Endothelial cell of umbilical vein (primary cell): ENCODE results near the gene PLD1. TPM values are rescaled to one million over a fixed set of nuclear protein-coding genes. Genes with fewer than 3 reads are reported as not detected.

Experiments used
- BruUV-seq: library from RNA; stranded (reverse); fragments of 400-500 nt; replicated peaks from 2 replicates; lab custom pipeline; 2021; lab: Mats Ljungman, UMichigan
- CTCF ChIA-PET: fragments of 300-600, 350-600 bp; sonication (Branson Sonifier 250); formaldehyde crosslinking; loops from one replicate; lab custom pipeline; 2021; ENCODE audit warnings: antibody characterized with exemption, inconsistent platforms; lab: Charles Lee
- POLR2A ChIA-PET: fragments of 300-600, 350-600 bp; sonication (Branson Sonifier 250); formaldehyde crosslinking; loops from one replicate; lab custom pipeline; 2021; ENCODE audit warnings: antibody characterized with exemption, inconsistent platforms; lab: Charles Lee
- DNase-seq: peaks from one replicate; pipeline ENCODE4 v3.0.0-alpha.2; 2011; ENCODE audit warnings: low read depth, low spot score
- FAIRE-seq: peaks from 2 replicates; lab custom pipeline; 2011; peaks lifted over from hg19 to GRCh38; lab: Jason Lieb, UNC
- H2AFZ ChIP-seq: 2 replicates; pipeline ENCODE4 v1.6.0; 2012; ENCODE audit warnings: low read depth, low read length, control low read depth, inconsistent platforms
- H3K27ac ChIP-seq: 2 replicates; pipeline ENCODE4 v1.5.1; 2011; ENCODE audit warnings: low read depth, mild to moderate bottlenecking, control low read depth, low read length, moderate library complexity; ENCODE audit not compliant: insufficient read depth
- H3K27me3 ChIP-seq, 2 experiments: 2 replicates each; pipeline versions ENCODE4 v1.6.0 to v1.6.1; 2011; ENCODE audit warnings: low read length in 2 of 2, mixed read lengths in 1 of 2; ENCODE audit not compliant: control insufficient read depth in 2 of 2, insufficient read depth in 2 of 2
- H3K36me3 ChIP-seq, 2 experiments: 2 replicates in 1 of 2; 3 replicates in 1 of 2; pipeline ENCODE4 v1.5.1; 2011; ENCODE audit warnings: low read length in 2 of 2, mild to moderate bottlenecking in 1 of 2, moderate library complexity in 1 of 2; ENCODE audit not compliant: control insufficient read depth in 2 of 2, insufficient read depth in 2 of 2; ENCODE audit errors: extremely low read depth in 1 of 2
- H3K4me1 ChIP-seq: 3 replicates; pipeline ENCODE4 v1.5.1; 2011; ENCODE audit warnings: mild to moderate bottlenecking, low read length; ENCODE audit not compliant: control insufficient read depth, insufficient read depth; ENCODE audit errors: extremely low read depth
- H3K4me2 ChIP-seq: 2 replicates; pipeline ENCODE4 v1.6.1; 2011; ENCODE audit warnings: low read length, control low read depth, mixed read lengths; ENCODE audit not compliant: insufficient read depth
- H3K4me3 ChIP-seq, 3 experiments: fragments of 200-600 bp in 1 of 3; sonication (generic), shearing (Covaris generic) in 1 of 3; replicated peaks in 1 of 3; 2 replicates each; pipeline ENCODE4 v1.5.1; 2011 to 2016; ENCODE audit warnings: control low read depth in 3 of 3, low read length in 3 of 3, mild to moderate bottlenecking in 2 of 3, inconsistent platforms in 1 of 3, low read depth in 1 of 3, moderate library complexity in 1 of 3; ENCODE audit not compliant: insufficient read depth in 1 of 3
- H3K79me2 ChIP-seq: 2 replicates; pipeline ENCODE4 v1.6.0; 2012; ENCODE audit warnings: low read length, inconsistent platforms; ENCODE audit not compliant: control insufficient read depth, insufficient read depth
- H3K9ac ChIP-seq: replicated peaks from 2 replicates; pipeline ENCODE3; 2011; ENCODE audit warnings: low read length, control low read depth; ENCODE audit not compliant: insufficient read depth; ENCODE audit errors: extremely low read depth
- H3K9me1 ChIP-seq: replicated peaks from 3 replicates; pipeline ENCODE4 v1.6.0; 2011; ENCODE audit warnings: mild to moderate bottlenecking, low read length; ENCODE audit not compliant: control insufficient read depth, insufficient read depth; ENCODE audit errors: extremely low read depth
- H3K9me3 ChIP-seq: replicated peaks from 2 replicates; pipeline ENCODE4 v1.5.1; 2012; ENCODE audit warnings: low read length, inconsistent platforms; ENCODE audit not compliant: control insufficient read depth, insufficient read depth
- H4K20me1 ChIP-seq: replicated peaks from 2 replicates; pipeline ENCODE3; 2011; ENCODE audit warnings: mild to moderate bottlenecking, low read length; ENCODE audit not compliant: control insufficient read depth, insufficient read depth; ENCODE audit errors: extremely low read depth
- EZH2 ChIP-seq: IDR thresholded peaks from 2 replicates; pipeline ENCODE4 v1.6.1; 2012; ENCODE audit warnings: borderline replicate concordance, low read depth, mild to moderate bottlenecking, moderate library complexity, low read length, inconsistent platforms; ENCODE audit not compliant: severe bottlenecking
- FOS ChIP-seq: IDR thresholded peaks from 2 replicates; pipeline ENCODE4 v1.6.1; 2011; ENCODE audit warnings: mild to moderate bottlenecking, low read length, moderate library complexity, borderline replicate concordance; ENCODE audit not compliant: insufficient read depth
- GATA2 ChIP-seq: IDR thresholded peaks from 2 replicates; pipeline ENCODE4 v1.7.0; 2011; ENCODE audit warnings: low read depth, mild to moderate bottlenecking, moderate library complexity, mixed read lengths, low read length; ENCODE audit not compliant: insufficient read length, insufficient read depth
- JUN ChIP-seq: IDR thresholded peaks from 2 replicates; pipeline ENCODE4 v1.6.1; 2011; ENCODE audit warnings: borderline replicate concordance, low read depth; ENCODE audit not compliant: insufficient read length, insufficient read depth
- MYC ChIP-seq: IDR thresholded peaks from one replicate; pipeline ENCODE4 v1.6.1; 2011; ENCODE audit warnings: mild to moderate bottlenecking, low read depth, low read length
- POLR2A ChIP-seq: IDR thresholded peaks from 2 replicates; pipeline ENCODE4 v1.6.1; 2012; ENCODE audit warnings: low read depth, mild to moderate bottlenecking, control low read depth, low read length
- POLR2AphosphoS5 ChIP-seq: IDR thresholded peaks from 2 replicates; pipeline ENCODE4 v1.6.1; 2012; ENCODE audit warnings: low read depth, mild to moderate bottlenecking, control low read depth, low read length, moderate library complexity; ENCODE audit not compliant: insufficient read depth
- dilution Hi-C: fragments of 300-500 bp; cut with MboI; formaldehyde crosslinking; loops from one replicate; pipeline ENCODE4 v1.15.0; 2019; ENCODE audit warnings: low sequenced_read_pairs; ENCODE audit not compliant: extremely low pct_ligation_motif_present
- intact Hi-C: fragments of 100-400 bp; cut with micrococcal nuclease; formaldehyde crosslinking; loops from one replicate; pipeline ENCODE4 v1.10.0; 2022
- polyA plus RNA-seq, 4 experiments: library from polyadenylated mRNA; depleted of rRNA in 3 of 4; stranded (reverse) in 3 of 4; unstranded in 1 of 4; fragments of >200 nt; gene quantifications; 2 replicates each; pipeline versions ENCODE4 v1.2.1 to v1.2.3, GENCODE V29; 2011 to 2012; ENCODE audit warnings: missing spikeins in 1 of 4
- total RNA-seq: library from RNA; stranded (reverse); gene quantifications from 2 replicates; pipeline ENCODE4 v1.2.3, GENCODE V29; 2021
- TF ChIP-seq, protein P1 (sequence below): IDR thresholded peaks from 2 replicates; pipeline ENCODE4 v1.6.1; 2011; ENCODE audit not compliant: insufficient read depth, insufficient read length
- TF ChIP-seq, protein P2 (sequence below), 2 donors: IDR thresholded peaks; 1 replicate in 1 of 2; 2 replicates in 1 of 2; pipeline ENCODE4 v1.5.1; 2011; ENCODE audit warnings: low read length in 2 of 2, mild to moderate bottlenecking in 2 of 2, moderate library complexity in 2 of 2, control low read depth in 1 of 2, inconsistent platforms in 1 of 2, low read depth in 1 of 2; ENCODE audit not compliant: insufficient read depth in 1 of 2; ENCODE audit errors: extremely low read depth in 1 of 2

PLD1 gene
- total and polyA plus RNA-seq, 2 donors (not counting 3 experiments of a cell fraction or from before 2014, with no cell fraction given) = 42.0 to 108 TPM

GRCh38 chr3:171671709-171672108 lies 138.6 kb downstream of the PLD1 start:
- H3K4me3 ChIP-seq = no peak overlapping the region
- no peak overlapping the region for H3K9ac ChIP-seq
- no peaks in the 10 kb centered on the region for H3K79me2 ChIP-seq
- H3K9me3 ChIP-seq = no peaks in the 10 kb centered on the region
- no peaks in the 10 kb centered on the region for H4K20me1 ChIP-seq
- H2AFZ ChIP-seq = no peak overlapping the region
- dilution Hi-C loops = no loop called here
- H3K9me1 ChIP-seq = no peaks in the 10 kb centered on the region
- no peaks in the 10 kb centered on the region for H3K4me1 ChIP-seq
- no peak overlapping the region for H3K4me2 ChIP-seq
- peaks cover 10 to 25% of the 10 kb centered on the region in 2 experiments for H3K36me3 ChIP-seq
- intact Hi-C loops = no loop called here
- CTCF ChIA-PET = no interaction called here
- no peak for DNase-seq
- no peak for FAIRE-seq
- no peaks in the 10 kb centered on the region for H3K27me3 ChIP-seq
- no TSS peak for BruUV-seq
- H3K27ac ChIP-seq = no peak overlapping the region
- TF ChIP-seq POLR2A (no peak), MYC (no peak), FOS (no peak)
- TF ChIP-seq, protein P1, sequence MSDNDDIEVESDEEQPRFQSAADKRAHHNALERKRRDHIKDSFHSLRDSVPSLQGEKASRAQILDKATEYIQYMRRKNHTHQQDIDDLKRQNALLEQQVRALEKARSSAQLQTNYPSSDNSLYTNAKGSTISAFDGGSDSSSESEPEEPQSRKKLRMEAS = no peak
- TF ChIP-seq, protein P2, sequence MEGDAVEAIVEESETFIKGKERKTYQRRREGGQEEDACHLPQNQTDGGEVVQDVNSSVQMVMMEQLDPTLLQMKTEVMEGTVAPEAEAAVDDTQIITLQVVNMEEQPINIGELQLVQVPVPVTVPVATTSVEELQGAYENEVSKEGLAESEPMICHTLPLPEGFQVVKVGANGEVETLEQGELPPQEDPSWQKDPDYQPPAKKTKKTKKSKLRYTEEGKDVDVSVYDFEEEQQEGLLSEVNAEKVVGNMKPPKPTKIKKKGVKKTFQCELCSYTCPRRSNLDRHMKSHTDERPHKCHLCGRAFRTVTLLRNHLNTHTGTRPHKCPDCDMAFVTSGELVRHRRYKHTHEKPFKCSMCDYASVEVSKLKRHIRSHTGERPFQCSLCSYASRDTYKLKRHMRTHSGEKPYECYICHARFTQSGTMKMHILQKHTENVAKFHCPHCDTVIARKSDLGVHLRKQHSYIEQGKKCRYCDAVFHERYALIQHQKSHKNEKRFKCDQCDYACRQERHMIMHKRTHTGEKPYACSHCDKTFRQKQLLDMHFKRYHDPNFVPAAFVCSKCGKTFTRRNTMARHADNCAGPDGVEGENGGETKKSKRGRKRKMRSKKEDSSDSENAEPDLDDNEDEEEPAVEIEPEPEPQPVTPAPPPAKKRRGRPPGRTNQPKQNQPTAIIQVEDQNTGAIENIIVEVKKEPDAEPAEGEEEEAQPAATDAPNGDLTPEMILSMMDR (IDR thresholded peaks at IDR 0.05; ENCODE audit: extremely low read depth in 1 of 2, insufficient read depth in 1 of 2, low read depth in 1 of 2, low read length in 2 of 2) = no peak
- POLR2A ChIA-PET = no interaction called here

- H3K4me3 ChIP-seq = no peak overlapping the region
- TF ChIP-seq POLR2AphosphoS5 (no peak), GATA2 (no peak), POLR2A (no peak), EZH2 (no peak), JUN (no peak), MYC (no peak), FOS (no peak)
- TF ChIP-seq, protein P1 = no peak
- TF ChIP-seq, protein P2 (IDR thresholded peaks at IDR 0.05; ENCODE audit: extremely low read depth in 1 of 2, insufficient read depth in 1 of 2, low read depth in 1 of 2, low read length in 2 of 2) = no peak
- DNase-seq (no peak), FAIRE-seq (no peak)
- H3K27ac ChIP-seq = no peak overlapping the region
- no peaks in the 10 kb centered on the region for H3K27me3 ChIP-seq
- H3K9me1 ChIP-seq = no peaks in the 10 kb centered on the region
- no peak overlapping the region for H3K9ac ChIP-seq
- intact Hi-C loops = no loop called here
- H3K4me2 ChIP-seq = no peak overlapping the region
- H4K20me1 ChIP-seq = no peaks in the 10 kb centered on the region
- H3K79me2 ChIP-seq = no peaks in the 10 kb centered on the region
- no peak overlapping the region for H2AFZ ChIP-seq
- no peaks in the 10 kb centered on the region for H3K4me1 ChIP-seq
- CTCF ChIA-PET = interaction anchor here (1.2 to 1.8 kb wide), 2 partner anchors 22 to 106 kb away, joined by 3 to 5 read pairs; no protein-coding TSS in a partner anchor
- no peaks in the 10 kb centered on the region for H3K9me3 ChIP-seq
- POLR2A ChIA-PET = interaction anchor here (0.6 kb wide), 1 partner anchor 376 kb away, joined by 7 read pairs; no protein-coding TSS in a partner anchor
- H3K36me3 ChIP-seq = peaks cover 12 to 18% of the 10 kb centered on the region in 2 experiments
- dilution Hi-C loops = no loop called here
- no TSS peak for BruUV-seq
Observed at GRCh38 chr3:171666516-171666915, 143.8 kb downstream of the PLD1 start.
